Measurements from ENCODE around the gene CCDC106.

CCDC106 gene

DNA sequence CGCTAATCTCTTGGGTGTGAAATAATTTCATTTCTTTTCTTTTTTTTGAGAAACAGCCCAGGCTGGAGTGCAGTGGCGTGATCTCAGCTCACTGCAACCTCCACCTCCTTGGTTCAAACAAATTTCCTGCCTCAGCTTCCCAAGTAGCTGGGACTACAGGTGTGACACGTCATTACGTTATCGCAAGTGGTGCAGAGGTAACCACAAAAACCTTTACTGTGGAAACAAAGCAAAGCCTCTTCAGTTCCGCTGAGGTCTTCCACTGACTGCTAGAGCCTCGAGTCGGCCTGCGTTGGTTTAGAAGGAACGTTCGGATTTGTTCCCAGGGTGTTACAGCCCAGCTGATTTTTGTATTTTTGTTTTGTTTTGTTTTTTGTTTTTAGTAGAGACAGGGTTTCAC, 21.7 kb upstream of the CCDC106 start:
- POLR2A ChIA-PET (ENCODE audit: low non-redundant PET) = no interaction called here
- CTCF ChIA-PET = interaction anchor here (1.7 kb wide), 1 partner anchor 20 kb away, joined by 5 read pairs; no protein-coding TSS in a partner anchor
- no peak for DNase-seq (ENCODE audit: low spot score)
- TF ChIP-seq, protein P1, sequence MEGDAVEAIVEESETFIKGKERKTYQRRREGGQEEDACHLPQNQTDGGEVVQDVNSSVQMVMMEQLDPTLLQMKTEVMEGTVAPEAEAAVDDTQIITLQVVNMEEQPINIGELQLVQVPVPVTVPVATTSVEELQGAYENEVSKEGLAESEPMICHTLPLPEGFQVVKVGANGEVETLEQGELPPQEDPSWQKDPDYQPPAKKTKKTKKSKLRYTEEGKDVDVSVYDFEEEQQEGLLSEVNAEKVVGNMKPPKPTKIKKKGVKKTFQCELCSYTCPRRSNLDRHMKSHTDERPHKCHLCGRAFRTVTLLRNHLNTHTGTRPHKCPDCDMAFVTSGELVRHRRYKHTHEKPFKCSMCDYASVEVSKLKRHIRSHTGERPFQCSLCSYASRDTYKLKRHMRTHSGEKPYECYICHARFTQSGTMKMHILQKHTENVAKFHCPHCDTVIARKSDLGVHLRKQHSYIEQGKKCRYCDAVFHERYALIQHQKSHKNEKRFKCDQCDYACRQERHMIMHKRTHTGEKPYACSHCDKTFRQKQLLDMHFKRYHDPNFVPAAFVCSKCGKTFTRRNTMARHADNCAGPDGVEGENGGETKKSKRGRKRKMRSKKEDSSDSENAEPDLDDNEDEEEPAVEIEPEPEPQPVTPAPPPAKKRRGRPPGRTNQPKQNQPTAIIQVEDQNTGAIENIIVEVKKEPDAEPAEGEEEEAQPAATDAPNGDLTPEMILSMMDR (conservative IDR thresholded peaks at IDR 0.05; ENCODE audit: low read depth) = no peak
- no peak overlapping the region for H3K27ac ChIP-seq

DNA sequence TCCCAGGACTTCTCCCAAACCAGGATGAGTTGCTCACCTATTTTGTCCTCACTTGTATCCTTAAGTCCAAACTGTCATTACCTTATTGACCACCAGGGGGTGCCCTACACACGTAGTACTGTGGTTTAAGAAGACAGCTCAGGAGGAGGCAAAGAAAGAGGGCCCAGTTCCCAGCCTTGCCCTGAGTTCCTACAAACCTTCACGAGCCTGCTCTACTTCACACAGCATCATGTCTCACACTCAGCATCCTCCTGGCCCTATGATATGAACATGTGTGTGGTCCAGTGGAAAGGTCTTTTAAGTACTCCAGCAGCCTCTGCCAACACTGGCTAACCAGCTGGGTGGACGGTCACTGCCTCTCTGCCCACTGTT, 15.6 kb upstream of the CCDC106 start:
- no peak for DNase-seq (ENCODE audit: low spot score)
- TF ChIP-seq, protein P1 (conservative IDR thresholded peaks at IDR 0.05; ENCODE audit: low read depth) = peak; percentile 74
- CTCF ChIA-PET = interaction anchor here (0.6 to 3.1 kb wide), 11 partner anchors 12 to 682 kb away, joined by 3 to 20 read pairs (median 4); partner anchors contain the start of gene ZSCAN5A
- H3K27ac ChIP-seq = peak overlapping the region; percentile 22
- POLR2A ChIA-PET (ENCODE audit: low non-redundant PET) = no interaction called here

DNA sequence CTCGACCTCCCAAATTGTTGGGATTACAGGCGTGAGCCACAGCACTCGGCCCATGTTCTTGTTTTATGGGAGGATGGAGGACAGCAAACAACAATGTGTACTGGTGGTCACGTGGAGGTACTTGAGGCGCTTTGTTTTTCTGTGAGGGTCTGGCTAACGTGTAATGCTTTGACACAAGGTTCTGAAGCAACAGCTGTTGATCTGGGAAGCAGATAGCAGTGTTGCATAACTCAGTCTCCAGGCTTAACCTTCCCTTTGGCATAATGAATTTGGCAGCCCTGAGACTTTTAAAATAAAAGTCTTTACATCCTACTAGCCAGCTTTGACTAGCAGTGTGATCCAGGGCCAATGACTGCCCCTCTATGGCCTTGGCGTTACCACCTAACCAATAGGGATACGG, 14.2 kb upstream of the CCDC106 start:
- ChIA-PET POLR2A (ENCODE audit: low non-redundant PET) (no interaction called here), CTCF (interaction anchor here (0.7 to 3.1 kb wide), 2 partner anchors 119 to 160 kb away, joined by 3 to 20 read pairs; no protein-coding TSS in a partner anchor)
- no peak for DNase-seq (ENCODE audit: low spot score)
- TF ChIP-seq, protein P1 (conservative IDR thresholded peaks at IDR 0.05; ENCODE audit: low read depth) = no peak
- no peak overlapping the region for H3K27ac ChIP-seq

DNA sequence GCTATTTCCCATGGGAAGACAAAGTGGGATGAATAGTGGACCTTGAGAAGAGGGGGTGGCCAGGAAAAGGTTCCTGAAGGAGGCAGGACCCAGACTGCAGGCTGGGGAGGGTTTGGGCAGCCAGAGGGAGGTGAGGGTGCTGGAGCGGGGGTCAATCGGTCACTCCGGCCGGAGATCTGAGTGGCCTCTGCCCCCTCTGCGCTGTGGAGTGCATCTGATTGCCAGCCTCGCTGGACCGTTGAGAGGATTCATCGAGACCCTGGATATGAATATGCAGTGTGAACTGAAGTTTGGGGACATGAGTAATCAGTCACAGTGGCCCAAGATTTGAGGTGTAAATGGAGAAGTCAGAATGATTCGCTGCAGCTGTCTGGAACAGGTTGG, 12.7 kb upstream of the CCDC106 start:
- no peak for DNase-seq (ENCODE audit: low spot score)
- H3K27ac ChIP-seq = peak overlapping the region; percentile 80
- ChIA-PET CTCF (interaction anchor here (0.8 kb wide), 1 partner anchor 29 kb away, joined by 5 read pairs; no protein-coding TSS in a partner anchor), POLR2A (ENCODE audit: low non-redundant PET) (interaction anchor here (0.7 kb wide), 1 partner anchor 40 kb away, joined by 3 read pairs; no protein-coding TSS in a partner anchor)
- TF ChIP-seq, protein P1 (conservative IDR thresholded peaks at IDR 0.05; ENCODE audit: low read depth) = no peak

DNA sequence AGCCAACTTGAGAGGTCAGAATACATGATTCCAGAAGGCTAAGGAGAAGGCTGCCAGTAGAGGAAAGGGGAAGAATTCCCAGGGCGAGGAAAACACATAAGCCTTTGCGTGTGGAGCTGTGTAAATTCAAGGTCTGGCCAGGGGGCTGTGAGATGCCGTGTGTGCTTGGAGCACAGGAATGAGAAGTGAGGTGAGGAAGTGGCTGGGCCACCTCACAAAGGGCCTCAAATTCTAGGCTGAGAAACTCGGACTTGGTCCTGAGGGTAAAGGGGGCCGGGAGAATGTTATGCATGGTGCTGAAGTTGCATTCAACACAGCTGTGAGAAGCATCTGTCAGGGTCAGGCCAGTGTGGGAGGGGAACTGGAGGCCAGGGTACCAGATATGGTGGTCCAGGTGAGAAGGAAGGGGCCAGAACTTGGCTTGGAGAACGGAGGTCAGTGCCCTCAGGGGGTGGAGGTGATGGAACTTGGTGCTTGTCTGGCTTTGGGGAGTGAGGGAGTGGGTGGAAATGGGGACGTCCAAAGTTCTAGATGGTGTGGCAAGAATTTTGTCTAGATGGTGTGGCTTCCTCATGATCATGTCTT, 12.1 kb upstream of the CCDC106 start:
- TF ChIP-seq, protein P1 (conservative IDR thresholded peaks at IDR 0.05; ENCODE audit: low read depth) = no peak
- ChIA-PET CTCF (interaction anchor here (1.0 to 1.7 kb wide), 2 partner anchors 84 to 168 kb away, joined by 3 to 9 read pairs; no protein-coding TSS in a partner anchor), POLR2A (ENCODE audit: low non-redundant PET) (interaction anchor here (0.6 kb wide), 1 partner anchor 11 kb away, joined by 7 read pairs; no protein-coding TSS in a partner anchor)
- DNase-seq (ENCODE audit: low spot score) = no peak
- H3K27ac ChIP-seq = peak overlapping the region; percentile 80

DNA sequence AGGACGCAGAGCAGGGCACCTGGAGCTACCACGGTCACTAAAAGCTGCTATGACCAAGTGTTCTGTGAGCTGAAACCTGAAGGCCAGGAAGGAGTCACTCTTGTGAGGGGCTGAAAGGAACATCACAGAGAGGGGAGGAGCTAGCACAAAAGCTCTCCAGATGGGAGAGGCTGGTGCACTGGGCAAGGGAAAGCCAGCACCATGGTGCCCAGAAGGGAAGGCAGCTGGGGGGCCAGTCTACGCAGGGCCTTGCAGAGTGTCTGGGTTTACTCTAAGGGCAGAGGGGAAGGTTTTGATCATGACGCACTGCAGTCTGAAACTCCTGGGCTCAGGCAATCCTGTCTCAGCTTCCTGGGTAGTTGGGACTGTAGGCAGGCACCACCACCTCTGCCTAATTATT, 11.3 kb upstream of the CCDC106 start:
- no peak for DNase-seq (ENCODE audit: low spot score)
- peak overlapping the region; percentile 45 for H3K27ac ChIP-seq
- ChIA-PET CTCF (interaction anchor here (1.0 to 1.7 kb wide), 2 partner anchors 85 to 169 kb away, joined by 3 to 9 read pairs; no protein-coding TSS in a partner anchor), POLR2A (ENCODE audit: low non-redundant PET) (interaction anchor here (0.6 to 1.0 kb wide), 2 partner anchors 12 to 18 kb away, joined by 3 to 7 read pairs; no protein-coding TSS in a partner anchor)
- TF ChIP-seq, protein P1 (conservative IDR thresholded peaks at IDR 0.05; ENCODE audit: low read depth) = no peak
